IMR-90 (cell line): ENCODE results near the gene GRID1. TPM values are rescaled to one million over a fixed set of nuclear protein-coding genes. Genes with fewer than 3 reads are reported as not detected.

ENCODE experiments used
- ATAC-seq: fragments of 200-7000 bp; cut with Tn5 transposase; 2 replicates; pipeline ENCODE4 v1.9.1; 2020; ENCODE audit warnings: low read depth, mild to moderate bottlenecking, moderate library complexity
- BruUV-seq: library from RNA; stranded (reverse); fragments of 400-500 nt; replicated peaks from 2 replicates; lab custom pipeline; 2021; lab: Mats Ljungman, UMichigan
- CTCF ChIA-PET: fragments of 300-600 bp; formaldehyde crosslinking; extraction: SDS; loops from one replicate; lab custom pipeline; 2021; ENCODE audit warnings: antibody characterized with exemption; lab: Yijun Ruan, JAX
- POLR2A ChIA-PET: fragments of 300-600 bp; sonication (Branson Sonifier 250); formaldehyde crosslinking; loops from one replicate; lab custom pipeline; 2022; ENCODE audit warnings: antibody characterized with exemption; ENCODE audit not compliant: unreplicated experiment; lab: Charles Lee
- DNase-seq: peaks from one replicate; pipeline ENCODE4 v3.0.0; 2013
- H2AFZ ChIP-seq: replicated peaks from 2 replicates; pipeline ENCODE3; 2013; ENCODE audit warnings: low read length, mild to moderate bottlenecking; ENCODE audit not compliant: poor library complexity
- H2AK5ac ChIP-seq: 2 replicates; pipeline ENCODE4 v1.6.1; 2013; ENCODE audit warnings: low read depth, low read length, inconsistent platforms
- H2AK9ac ChIP-seq: replicated peaks from 2 replicates; pipeline ENCODE3; 2013; ENCODE audit warnings: mild to moderate bottlenecking, low read depth, low read length, moderate library complexity; ENCODE audit not compliant: poor library complexity
- H2BK120ac ChIP-seq: 2 replicates; pipeline ENCODE4 v1.6.1; 2013; ENCODE audit warnings: low read depth, low read length, inconsistent platforms
- H2BK15ac ChIP-seq: 3 replicates; pipeline ENCODE4 v1.6.1; 2013; ENCODE audit warnings: low read depth, low read length, inconsistent platforms
- H2BK20ac ChIP-seq: 2 replicates; pipeline ENCODE4 v1.6.1; 2013; ENCODE audit warnings: low read depth, mild to moderate bottlenecking, inconsistent platforms, low read length, moderate library complexity
- H2BK5ac ChIP-seq: 2 replicates; pipeline ENCODE4 v1.6.1; 2013; ENCODE audit warnings: mild to moderate bottlenecking, low read depth, low read length, inconsistent platforms; ENCODE audit not compliant: poor library complexity, severe bottlenecking
- H3K14ac ChIP-seq: replicated peaks from 2 replicates; pipeline ENCODE4 v1.6.1; 2013; ENCODE audit warnings: low read depth, low read length, inconsistent platforms
- H3K18ac ChIP-seq: 2 replicates; pipeline ENCODE4 v1.6.1; 2013; ENCODE audit warnings: low read depth, low read length, control low read depth
- H3K23ac ChIP-seq: 2 replicates; pipeline ENCODE4 v1.6.1; 2013; ENCODE audit warnings: low read depth, low read length, inconsistent platforms
- H3K27ac ChIP-seq: 2 replicates; pipeline ENCODE4 v1.5.1; 2013; ENCODE audit warnings: mild to moderate bottlenecking, control low read depth, low read length; ENCODE audit not compliant: insufficient read depth
- H3K27me3 ChIP-seq: 2 replicates; pipeline ENCODE4 v1.6.1; 2013; ENCODE audit warnings: low read length; ENCODE audit not compliant: control insufficient read depth, insufficient read depth
- H3K36me3 ChIP-seq: 2 replicates; pipeline ENCODE4 v1.6.1; 2013; ENCODE audit warnings: low read length, mixed read lengths; ENCODE audit not compliant: control insufficient read depth, insufficient read depth
- H3K4ac ChIP-seq: 2 replicates; pipeline ENCODE4 v1.6.1; 2013; ENCODE audit warnings: low read depth, low read length, inconsistent platforms
- H3K4me1 ChIP-seq: 2 replicates; pipeline ENCODE4 v1.6.1; 2013; ENCODE audit warnings: low read length, mixed read lengths; ENCODE audit not compliant: control insufficient read depth, insufficient read depth
- H3K4me2 ChIP-seq: 2 replicates; pipeline ENCODE4 v1.6.1; 2013; ENCODE audit warnings: low read depth, mild to moderate bottlenecking, control low read depth, low read length, moderate library complexity
- H3K4me3 ChIP-seq: 2 replicates; pipeline ENCODE4 v1.5.1; 2013; ENCODE audit warnings: low read depth, mild to moderate bottlenecking, control low read depth, low read length, moderate library complexity; ENCODE audit not compliant: insufficient read depth
- H3K56ac ChIP-seq: 2 replicates; pipeline ENCODE4 v1.6.1; 2013; ENCODE audit warnings: low read length, inconsistent platforms; ENCODE audit not compliant: insufficient read depth; ENCODE audit errors: extremely low read depth
- H3K79me1 ChIP-seq, 2 experiments: 2 replicates each; pipeline ENCODE4 v1.6.1; 2013; ENCODE audit warnings: low read length in 2 of 2, inconsistent platforms in 1 of 2, low read depth in 1 of 2
- H3K9ac ChIP-seq: 2 replicates; pipeline ENCODE4 v1.6.1; 2013; ENCODE audit warnings: low read depth, low read length, control low read depth
- H3K9me1 ChIP-seq: 2 replicates; pipeline ENCODE4 v1.6.1; 2013; ENCODE audit warnings: low read length, inconsistent platforms; ENCODE audit not compliant: insufficient read depth
- H3K9me3 ChIP-seq: 2 replicates; pipeline ENCODE4 v1.6.1; 2013; ENCODE audit warnings: low read length; ENCODE audit not compliant: control insufficient read depth, insufficient read depth
- H4K20me1 ChIP-seq: 2 replicates; pipeline ENCODE4 v1.6.1; 2013; ENCODE audit warnings: low read length, inconsistent platforms; ENCODE audit not compliant: insufficient read depth
- H4K5ac ChIP-seq: 2 replicates; pipeline ENCODE4 v1.6.1; 2013; ENCODE audit warnings: mild to moderate bottlenecking, low read depth, low read length, control low read depth
- H4K8ac ChIP-seq, 2 experiments: 2 replicates each; pipeline ENCODE4 v1.6.1; 2013; ENCODE audit warnings: low read depth in 2 of 2, low read length in 2 of 2, control low read depth in 1 of 2, inconsistent platforms in 1 of 2
- H4K91ac ChIP-seq: 2 replicates; pipeline ENCODE4 v1.6.1; 2013; ENCODE audit warnings: low read depth, low read length, inconsistent platforms; ENCODE audit not compliant: insufficient read depth
- FOS ChIP-seq: fragments of 150-350 bp; IDR thresholded peaks from 2 replicates; pipeline ENCODE4 v1.6.1; 2016; ENCODE audit warnings: low read depth, low read length
- MAFK ChIP-seq: IDR thresholded peaks from 2 replicates; pipeline ENCODE4 v1.6.1; 2012; ENCODE audit warnings: low read depth, low read length, improper control_type of control experiment
- MAZ ChIP-seq: IDR thresholded peaks from 2 replicates; pipeline ENCODE4 v1.6.1; 2012; ENCODE audit warnings: low read depth, mild to moderate bottlenecking, low read length, improper control_type of control experiment, moderate library complexity, borderline replicate concordance
- NFE2L2 ChIP-seq: fragments of 150-350 bp; IDR thresholded peaks from 2 replicates; pipeline ENCODE4 v1.6.1; 2016; ENCODE audit warnings: low read depth, mild to moderate bottlenecking, low read length
- RCOR1 ChIP-seq: IDR thresholded peaks from 2 replicates; pipeline ENCODE4 v1.6.1; 2012; ENCODE audit warnings: mild to moderate bottlenecking, low read length, improper control_type of control experiment; ENCODE audit not compliant: insufficient replicate concordance
- USF2 ChIP-seq: fragments of 150-350 bp; IDR thresholded peaks from 2 replicates; pipeline ENCODE4 v1.6.1; 2017; ENCODE audit warnings: mild to moderate bottlenecking, antibody characterized with exemption, low read length, low read depth
- WGBS, 2 experiments: methylation state at CpG; one replicate each; pipeline versions ENCODE4 v1.1.5 to v1.1.7; 2013; ENCODE audit warnings: missing lambda C conversion rate in 2 of 2; ENCODE audit not compliant: insufficient read length in 1 of 2; ENCODE audit errors: extremely low coverage in 2 of 2; 5-methylcytosine and 5-hydroxymethylcytosine counted together
- dilution Hi-C: fragments of 300-500 bp; cut with HindIII; formaldehyde crosslinking; loops from one replicate; pipeline ENCODE4 v1.14.3; 2018; ENCODE audit warnings: low sequenced_read_pairs; ENCODE audit not compliant: unreplicated experiment
- in situ Hi-C: fragments of 300-500 bp; cut with MboI; formaldehyde crosslinking; loops from 3 replicates; pipeline ENCODE4 v1.14.3; 2019; ENCODE audit warnings: low sequenced_read_pairs, inconsistent platforms, mixed read lengths
- intact Hi-C: fragments of 100-400 bp; cut with micrococcal nuclease; formaldehyde crosslinking; loops from 2 replicates; pipeline ENCODE4 v1.10.0; 2022
- polyA plus RNA-seq, 3 experiments: library from polyadenylated mRNA; depleted of rRNA; stranded (reverse); fragments of >200 nt; gene quantifications; 2 replicates each; pipeline ENCODE4 v1.2.3, GENCODE V29; 2012; ENCODE audit warnings: low replicate concordance in 1 of 3
- total RNA-seq: library from RNA; depleted of rRNA; stranded (reverse); fragments of >200 nt; gene quantifications from 2 replicates; pipeline ENCODE4 v1.2.3, GENCODE V29; 2012

Gene GRID1
- total and polyA plus RNA-seq, 2 of the 4 experiments (the other 2 are of a cell fraction): not detected

GRCh38 chr10:86018735-86019058, 347.9 kb downstream of the GRID1 start:
- BruUV-seq: no TSS peak
- no peak overlapping the region for H3K14ac ChIP-seq
- CTCF ChIA-PET: no interaction called here
- H2AFZ ChIP-seq: no peak overlapping the region
- H3K4ac ChIP-seq: no peak overlapping the region
- H3K36me3 ChIP-seq: no peaks in the 10 kb centered on the region
- H2BK15ac ChIP-seq: no peak overlapping the region
- in situ Hi-C loops (no loop called here), intact Hi-C loops (no loop called here), dilution Hi-C loops (no loop called here)
- H2AK5ac ChIP-seq: no peak overlapping the region
- no peak overlapping the region for H2BK5ac ChIP-seq
- H3K18ac ChIP-seq: no peak overlapping the region
- no peak overlapping the region for H3K56ac ChIP-seq
- H4K8ac ChIP-seq: no peak overlapping the region
- H2BK20ac ChIP-seq: no peak overlapping the region
- no peaks in the 10 kb centered on the region for H3K4me1 ChIP-seq
- H4K20me1 ChIP-seq: no peaks in the 10 kb centered on the region
- H3K27me3 ChIP-seq: no peaks in the 10 kb centered on the region
- H4K5ac ChIP-seq: no peak overlapping the region
- no peak overlapping the region for H3K4me2 ChIP-seq
- no peak overlapping the region for H4K91ac ChIP-seq
- DNase-seq (no peak), ATAC-seq (no peak)
- POLR2A ChIA-PET: no interaction called here
- H3K23ac ChIP-seq: no peak overlapping the region
- no peak overlapping the region for H3K9ac ChIP-seq
- H3K9me1 ChIP-seq: no peaks in the 10 kb centered on the region
- TF ChIP-seq FOS (no peak), MAZ (no peak), USF2 (no peak), NFE2L2 (no peak), RCOR1 (no peak), MAFK (no peak)
- H3K4me3 ChIP-seq: no peak overlapping the region
- H3K79me1 ChIP-seq: no peaks in the 10 kb centered on the region
- no peak overlapping the region for H2BK120ac ChIP-seq
- H3K9me3 ChIP-seq: peaks cover 17% of the 10 kb centered on the region; the same call in 1 of the 2 replicates
- no peak overlapping the region for H3K27ac ChIP-seq
- H2AK9ac ChIP-seq: no peak overlapping the region
- WGBS, 2 experiments: no CpG with 5 or more reads among the region's 1 CpG
